HL-60 (cell line): ENCODE results near the gene FBN1.

Experiments used
- CTCF ChIP-seq: IDR thresholded peaks from one replicate; pipeline ENCODE4 v1.5.1; 2011; ENCODE audit warnings: low read length, control low read depth, inconsistent platforms; ENCODE audit not compliant: insufficient read depth
- GABPA ChIP-seq: IDR thresholded peaks from 2 replicates; pipeline ENCODE4 v1.6.1; 2012; ENCODE audit warnings: low read depth
- POLR2AphosphoS5 ChIP-seq: IDR thresholded peaks from 2 replicates; pipeline ENCODE4 v1.6.1; 2012; ENCODE audit warnings: low read depth
- REST ChIP-seq: IDR thresholded peaks from 2 replicates; pipeline ENCODE4 v1.6.1; 2012; ENCODE audit warnings: low read depth; ENCODE audit not compliant: insufficient replicate concordance

DNA sequence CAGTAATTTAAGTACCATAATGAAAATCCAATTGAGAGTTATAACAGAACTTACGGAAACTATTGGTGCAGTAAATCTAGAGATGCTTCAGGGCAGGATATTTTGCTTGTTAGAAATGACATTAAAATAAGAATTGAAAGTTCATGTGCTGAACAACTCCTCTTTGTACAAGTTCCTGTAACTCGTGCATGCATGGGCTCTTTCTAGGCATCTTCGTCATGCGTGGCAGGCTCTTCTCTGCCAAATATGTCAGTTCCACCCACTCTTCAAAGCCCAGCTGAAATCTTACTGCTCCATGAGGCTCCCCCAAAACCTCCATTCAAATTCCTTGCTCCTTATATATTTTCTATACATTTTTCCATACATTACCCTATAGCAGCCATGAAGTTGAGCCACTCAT, 48.7 kb downstream of the FBN1 start:
- TF ChIP-seq CTCF (no peak), REST (no peak), POLR2AphosphoS5 (no peak), GABPA (no peak)
